Kidney tubule cell (primary cell): ENCODE measurements around the gene CACNA2D4.

ENCODE experiments used
- DNase-seq: peaks from one replicate; pipeline ENCODE4 v3.0.0-alpha.2; 2018; ENCODE audit warnings: low spot score

The CACNA2D4 gene

DNA sequence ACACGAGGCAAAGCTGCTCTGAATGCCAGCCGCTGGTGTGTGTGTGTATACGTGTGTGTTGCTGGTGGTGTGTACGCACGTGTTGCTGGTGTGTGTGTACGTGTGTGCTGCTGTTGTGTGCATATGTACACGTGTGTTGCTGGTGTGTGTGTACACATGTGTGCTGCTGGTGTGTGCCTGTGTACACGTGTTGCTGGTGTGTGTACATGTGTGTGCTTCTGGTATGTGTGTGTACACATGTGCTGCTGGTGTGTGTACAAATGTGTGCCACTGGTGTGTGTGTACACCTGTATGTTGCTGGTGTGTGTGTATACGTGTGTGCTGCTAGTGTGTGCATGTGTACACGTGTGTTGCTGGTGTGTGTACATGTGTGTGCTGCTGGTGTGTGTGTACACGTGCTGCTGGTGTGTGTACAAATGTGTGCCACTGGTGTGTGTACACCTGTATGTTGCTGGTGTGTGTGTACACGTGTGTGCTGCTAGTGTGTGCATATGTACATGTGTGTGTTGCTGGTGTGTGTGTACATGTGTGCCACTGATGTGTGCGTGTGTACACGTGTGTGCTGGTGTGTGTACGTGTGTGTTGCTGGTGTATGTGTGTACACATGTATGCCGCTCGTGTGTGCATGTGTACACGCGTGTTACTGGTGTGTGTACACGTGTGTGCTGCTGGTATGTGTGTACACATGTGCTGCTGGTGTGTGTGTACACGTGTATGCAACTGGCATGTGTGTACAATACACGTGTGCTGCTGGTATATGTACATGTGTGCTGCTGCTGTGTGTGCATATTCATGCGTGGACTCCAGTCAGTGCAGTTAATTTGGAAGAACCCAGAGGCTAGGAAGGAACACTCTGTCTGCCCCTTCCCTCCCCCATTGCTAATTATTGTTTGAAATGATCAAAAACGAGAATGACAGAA is 47.2 kb downstream of the CACNA2D4 start:
- DNase-seq, result no peak

DNA sequence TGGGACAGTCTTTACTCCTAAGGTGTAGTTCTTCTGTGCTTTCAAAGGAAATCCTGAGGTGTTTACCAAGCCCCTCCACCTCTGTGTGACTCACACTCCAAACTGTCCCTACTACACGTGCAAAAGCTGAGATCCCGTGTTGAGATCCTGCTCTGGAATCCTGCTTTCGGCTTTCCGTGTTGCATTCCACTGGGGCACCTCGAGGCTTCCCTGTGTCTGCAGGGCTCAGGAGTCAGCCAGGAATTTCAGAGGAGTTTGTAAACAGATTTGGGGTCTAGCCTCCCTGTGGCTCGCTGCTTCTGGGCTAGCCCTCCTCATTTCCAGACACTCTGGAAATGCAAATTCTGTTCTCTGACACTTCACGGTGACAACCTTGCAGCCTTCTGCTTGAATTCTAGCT is 48.4 kb downstream of the CACNA2D4 start:
- DNase-seq, result no peak

- no peak for DNase-seq
These were observed 49.3 kb downstream of the CACNA2D4 start for GRCh38 chr12:1869145-1869544.

DNA sequence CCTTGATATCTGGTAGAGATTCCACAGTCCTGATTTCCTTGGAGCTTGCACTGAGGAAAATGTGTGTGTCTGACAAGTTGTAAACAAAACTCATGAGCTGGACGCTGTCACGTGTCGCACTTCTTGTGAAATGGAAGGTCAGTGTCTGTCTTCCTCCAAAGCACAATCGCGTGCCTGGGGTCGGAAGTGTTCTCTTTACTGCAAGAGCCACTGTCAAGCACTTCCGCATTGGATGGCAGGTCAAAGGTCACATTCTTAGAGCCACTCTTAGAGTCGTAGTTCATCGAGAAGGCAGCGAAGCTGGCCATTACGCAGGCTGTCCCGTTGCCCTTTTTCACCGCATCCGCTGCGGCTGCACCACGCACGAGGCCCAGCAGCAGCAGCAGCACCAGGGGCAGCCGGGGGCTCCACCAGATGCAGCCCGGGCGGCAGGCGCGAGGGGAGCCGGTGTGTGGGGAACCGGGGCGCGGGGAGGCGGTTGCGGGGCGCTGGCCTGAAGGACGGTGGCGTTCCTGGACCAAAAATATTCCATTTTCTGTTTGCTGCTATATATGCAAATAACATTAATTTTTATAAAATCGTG is 53.1 kb downstream of the CACNA2D4 start:
- no peak for DNase-seq

DNA sequence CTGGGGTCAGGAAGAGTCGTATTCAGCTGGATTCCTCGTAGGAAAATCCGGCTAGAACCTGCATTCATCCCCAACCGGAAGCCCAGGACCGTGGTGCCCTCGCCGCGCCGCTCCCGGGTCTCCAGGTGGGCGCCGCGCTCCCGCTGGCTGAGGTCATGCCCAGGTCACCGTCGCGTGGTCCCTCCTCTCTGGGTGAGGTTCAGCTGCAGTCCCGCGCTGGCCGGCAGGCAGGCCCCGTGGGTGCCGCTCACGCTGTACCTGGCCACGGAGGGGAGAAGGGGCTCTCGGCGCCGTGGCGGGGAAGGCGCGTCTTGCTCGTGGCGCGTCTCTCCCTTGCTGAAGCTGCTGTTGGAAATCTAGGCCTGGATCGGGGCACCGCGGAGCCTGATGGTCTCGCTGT is 53.6 kb downstream of the CACNA2D4 start:
- no peak for DNase-seq

DNA sequence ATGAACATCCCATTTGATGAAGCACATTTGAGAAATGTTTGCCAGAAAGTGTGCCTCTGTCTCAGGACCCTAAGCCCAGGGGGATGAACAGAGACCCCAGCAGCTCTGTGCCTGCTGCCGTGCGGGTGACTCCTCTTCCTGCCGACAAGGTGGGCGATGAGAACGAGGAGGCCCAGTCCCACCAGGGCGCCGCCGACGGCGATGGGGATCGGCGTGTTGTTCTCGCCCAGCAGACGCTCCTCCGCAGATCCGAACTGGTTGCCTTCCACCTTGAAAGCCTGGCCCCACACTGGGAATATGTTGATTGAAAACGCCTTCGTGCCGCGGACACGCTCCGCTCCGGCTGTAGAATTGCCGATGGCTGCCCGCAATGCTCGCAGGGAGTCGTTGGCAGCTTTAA is 54.0 kb downstream of the CACNA2D4 start:
- DNase-seq, result no peak

- DNase-seq, result no peak
These were observed 54.6 kb downstream of the CACNA2D4 start for GRCh38 chr12:1863823-1864222.

- DNase-seq, result no peak
These were observed 55.5 kb downstream of the CACNA2D4 start for GRCh38 chr12:1862973-1863372.

DNA sequence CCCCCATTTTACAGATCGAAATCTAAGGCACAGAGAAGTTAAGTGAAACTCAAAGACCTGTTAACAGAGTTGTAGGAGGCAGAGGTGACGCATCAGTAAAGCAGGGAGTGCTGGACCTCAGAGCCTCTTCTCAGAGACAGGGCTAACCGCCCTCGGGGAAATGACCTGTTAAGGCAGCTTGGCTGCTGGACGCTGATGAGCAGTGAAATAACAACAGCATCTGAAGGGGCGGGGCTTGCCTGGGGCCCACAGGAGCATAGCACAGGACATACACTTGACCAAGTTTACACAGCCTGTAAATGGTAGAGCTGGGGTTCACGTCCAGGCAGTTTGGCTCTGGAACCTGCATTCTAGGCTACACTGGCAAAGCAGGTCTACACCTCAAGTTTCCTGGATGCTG is 58.8 kb downstream of the CACNA2D4 start:
- peak; percentile 57 for DNase-seq

DNA sequence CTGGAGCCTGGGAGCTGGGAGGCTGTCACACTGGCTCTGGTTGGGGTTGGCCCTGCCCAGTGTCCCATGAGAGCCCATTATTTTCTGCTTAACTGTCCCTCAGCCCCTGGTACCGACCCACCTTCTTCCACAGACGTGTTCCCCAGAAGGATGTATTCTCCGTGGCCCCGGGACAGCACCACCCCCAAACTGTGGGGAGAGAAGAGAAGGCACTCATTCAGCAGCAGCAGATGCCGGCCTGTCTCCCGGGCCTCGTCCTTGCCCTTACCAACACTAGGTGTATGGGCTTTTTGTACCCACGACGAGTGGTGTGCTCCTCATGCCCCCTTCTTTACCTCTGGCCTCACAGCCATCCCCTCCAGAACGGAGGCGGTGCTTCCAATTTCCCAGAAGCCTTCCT is 60.0 kb downstream of the CACNA2D4 start:
- no peak for DNase-seq

- DNase-seq, result no peak
These were observed 60.6 kb downstream of the CACNA2D4 start for GRCh38 chr12:1857821-1858220.

DNA sequence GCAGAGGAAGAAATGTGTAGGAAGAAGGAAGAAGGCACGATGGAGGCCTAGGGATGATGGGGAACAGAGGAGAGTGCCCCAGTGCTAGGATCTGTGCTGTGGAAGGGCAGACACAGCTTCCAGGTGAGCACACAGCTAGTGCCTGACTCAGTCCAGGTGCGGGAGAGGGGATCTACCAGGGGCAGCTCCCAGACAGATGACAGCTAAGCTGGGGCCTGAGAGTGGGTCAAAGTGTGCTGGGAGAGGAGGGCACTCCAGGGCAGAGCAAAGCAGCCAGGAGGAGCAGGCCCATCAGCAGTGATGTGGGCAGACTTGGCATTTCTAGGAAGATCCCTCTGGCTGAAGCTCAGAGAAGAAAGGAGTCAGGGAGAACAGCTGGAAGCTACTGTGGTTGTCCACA is 61.4 kb downstream of the CACNA2D4 start:
- DNase-seq, result no peak

GRCh38 chr12:1855241-1855640 is 63.2 kb downstream of the CACNA2D4 start:
- no peak for DNase-seq

GRCh38 chr12:1853716-1854115 is 64.7 kb downstream of the CACNA2D4 start:
- DNase-seq, result no peak

GRCh38 chr12:1852076-1852475 is 66.4 kb downstream of the CACNA2D4 start:
- DNase-seq, result no peak

DNA sequence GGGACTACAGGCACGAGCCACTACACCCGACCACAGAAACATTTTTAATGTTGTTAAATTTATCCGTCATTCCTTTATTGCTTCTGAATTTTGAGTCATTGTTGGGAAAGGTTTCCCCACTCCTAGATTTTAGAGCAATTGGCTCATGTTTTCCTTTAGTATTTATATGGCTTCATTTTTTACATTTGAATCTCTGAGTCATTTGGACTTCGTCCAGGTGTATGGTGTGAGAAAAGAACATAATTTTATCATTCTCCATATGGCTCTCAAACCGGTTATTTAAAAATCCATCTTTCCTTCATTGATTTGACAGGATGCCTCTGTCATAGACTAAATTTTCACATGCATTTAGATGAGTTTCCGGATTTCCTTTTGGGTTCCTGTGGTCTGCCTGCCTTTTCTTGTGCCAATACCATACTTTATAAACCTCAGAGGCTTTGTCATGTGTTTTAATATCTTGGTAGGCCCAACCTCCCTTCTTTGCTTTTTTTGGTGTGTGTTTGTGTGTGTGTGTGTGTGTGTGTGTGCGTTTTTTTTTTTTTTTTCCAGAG is 67.2 kb downstream of the CACNA2D4 start:
- no peak for DNase-seq

GRCh38 chr12:1848745-1849144 is 69.7 kb downstream of the CACNA2D4 start:
- DNase-seq, result no peak

DNA sequence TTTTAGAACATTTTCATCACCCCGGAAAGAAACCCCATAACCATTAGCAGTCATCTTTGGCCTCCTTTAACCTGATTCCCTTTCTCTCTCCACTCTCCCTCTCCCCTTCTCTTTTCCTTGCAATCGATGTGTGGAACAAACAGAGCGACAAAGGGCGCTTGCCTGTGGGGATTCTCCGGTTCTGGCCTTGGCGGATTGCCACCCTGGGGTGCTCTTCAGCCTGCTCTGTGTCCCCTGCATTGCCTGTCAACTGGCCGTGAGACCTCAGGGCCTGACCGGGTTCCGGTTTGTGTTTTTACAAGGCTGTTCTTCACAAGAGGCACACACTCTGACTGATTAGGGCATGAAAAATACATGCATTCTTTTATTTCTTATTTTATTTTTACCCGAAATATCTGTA is 70.3 kb downstream of the CACNA2D4 start:
- DNase-seq, result no peak

GRCh38 chr12:1847411-1847810 is 71.0 kb downstream of the CACNA2D4 start:
- DNase-seq, result no peak

DNA sequence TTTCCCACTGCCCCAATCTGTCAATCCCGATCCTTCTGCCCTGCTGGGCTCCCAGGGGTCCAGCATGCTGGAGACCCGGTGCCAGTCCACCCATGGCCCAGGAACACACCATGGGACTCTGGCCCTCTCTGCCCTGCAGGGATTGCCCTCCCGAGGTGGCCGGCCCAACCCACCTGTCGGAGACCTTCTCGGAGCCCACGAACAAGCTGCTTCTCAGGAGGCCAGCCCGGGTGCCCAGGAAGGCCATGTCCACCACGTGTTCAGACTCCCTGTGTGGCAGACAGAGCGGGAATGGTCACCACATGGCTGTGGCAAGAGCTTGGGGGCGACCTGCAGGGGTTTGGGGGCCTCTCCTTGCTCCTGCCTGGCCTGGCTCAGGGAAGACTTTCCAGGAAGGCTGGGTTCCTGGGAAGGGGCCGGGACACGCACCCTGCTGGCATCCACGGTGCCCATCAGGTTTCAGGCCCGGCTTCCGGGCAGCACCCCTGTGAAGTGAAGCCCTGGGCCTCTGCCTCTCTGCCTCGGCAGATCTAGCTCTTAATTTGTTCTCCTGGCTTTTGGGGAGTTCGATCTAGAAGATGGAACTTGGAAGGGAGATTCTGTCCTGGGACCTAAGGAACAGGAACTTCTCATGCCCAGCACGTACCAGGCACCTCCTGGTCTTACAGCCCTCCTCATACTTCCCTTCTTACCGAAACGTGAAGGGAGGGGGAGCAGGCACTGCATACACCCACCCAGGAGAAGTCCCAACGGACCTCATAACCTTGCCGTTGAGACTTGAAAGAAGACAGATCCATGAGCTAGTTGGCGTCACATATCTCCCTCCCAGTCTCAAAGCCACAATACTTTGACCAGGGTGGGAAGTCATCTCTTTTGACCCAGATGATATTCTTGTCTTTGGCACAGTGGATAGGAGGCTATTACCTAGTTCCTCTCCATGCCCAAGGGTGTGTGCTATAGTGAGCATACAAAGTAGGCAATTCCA is 71.7 kb downstream of the CACNA2D4 start:
- no peak for DNase-seq

DNA sequence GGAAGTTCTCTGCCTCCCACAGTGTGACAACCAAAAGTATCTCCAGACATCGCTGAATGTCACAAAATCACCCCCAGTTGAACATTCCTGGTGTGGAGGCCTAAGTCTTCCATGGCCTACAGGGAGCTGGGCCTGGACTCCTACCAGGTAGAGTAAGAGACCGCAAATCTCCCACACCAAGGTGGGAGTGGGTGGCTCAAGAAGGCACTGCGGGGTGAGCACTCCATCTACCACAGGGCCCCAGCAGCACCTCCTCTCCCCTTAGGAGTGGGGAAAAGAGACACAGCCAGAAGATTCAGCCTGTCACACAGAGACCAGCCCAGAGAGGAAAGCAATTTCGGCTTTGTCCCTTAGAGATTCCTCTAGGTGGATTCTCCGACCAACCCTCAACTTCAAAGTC is 72.6 kb downstream of the CACNA2D4 start:
- DNase-seq, result no peak

- DNase-seq, result no peak
These were observed 73.0 kb downstream of the CACNA2D4 start for GRCh38 chr12:1845427-1845826.
